Chondrocyte (in vitro differentiated cells): Measurements from ENCODE around the gene BHLHE41. TPM values are rescaled to one million over a fixed set of nuclear protein-coding genes. Genes with fewer than 3 reads are reported as not detected.

Experiments used
- DNase-seq: peaks from one replicate; pipeline ENCODE4 v3.0.0; 2021; ENCODE audit warnings: mixed read lengths, low spot score
- H3K27ac Mint-ChIP-seq: one replicate; pipeline ENCODE4 v1.8.0; 2021; ENCODE audit warnings: mild to moderate bottlenecking, moderate library complexity, mixed read lengths; ENCODE audit not compliant: unreplicated experiment
- H3K27me3 Mint-ChIP-seq: 2 replicates; pipeline ENCODE4 v1.8.0; 2021; ENCODE audit warnings: low read depth, mixed read lengths
- H3K36me3 Mint-ChIP-seq: 2 replicates; pipeline ENCODE4 v1.8.0; 2021; ENCODE audit warnings: low read depth, mixed read lengths
- H3K4me1 Mint-ChIP-seq: 2 replicates; pipeline ENCODE4 v1.8.0; 2021; ENCODE audit warnings: low read depth, mild to moderate bottlenecking, mixed read lengths
- H3K4me3 Mint-ChIP-seq: one replicate; pipeline ENCODE4 v1.8.0; 2021; ENCODE audit warnings: mild to moderate bottlenecking, moderate library complexity, mixed read lengths; ENCODE audit not compliant: unreplicated experiment
- H3K9me3 Mint-ChIP-seq: 2 replicates; pipeline ENCODE4 v1.8.0; 2021; ENCODE audit warnings: low read depth, mixed read lengths
- total RNA-seq: library from RNA; stranded (reverse); gene quantifications from 3 replicates; pipeline ENCODE4 v1.2.1, GENCODE V29; 2021
- TF ChIP-seq, protein P1 (sequence below): fragments of 200-600 bp; sonication (generic); IDR thresholded peaks from 2 replicates; pipeline ENCODE4 v1.5.0; 2021; ENCODE audit warnings: antibody characterized with exemption, mild to moderate bottlenecking, moderate library complexity

Gene BHLHE41
- total RNA-seq, 1 donor from 2014 or later: 6.0 TPM

DNA sequence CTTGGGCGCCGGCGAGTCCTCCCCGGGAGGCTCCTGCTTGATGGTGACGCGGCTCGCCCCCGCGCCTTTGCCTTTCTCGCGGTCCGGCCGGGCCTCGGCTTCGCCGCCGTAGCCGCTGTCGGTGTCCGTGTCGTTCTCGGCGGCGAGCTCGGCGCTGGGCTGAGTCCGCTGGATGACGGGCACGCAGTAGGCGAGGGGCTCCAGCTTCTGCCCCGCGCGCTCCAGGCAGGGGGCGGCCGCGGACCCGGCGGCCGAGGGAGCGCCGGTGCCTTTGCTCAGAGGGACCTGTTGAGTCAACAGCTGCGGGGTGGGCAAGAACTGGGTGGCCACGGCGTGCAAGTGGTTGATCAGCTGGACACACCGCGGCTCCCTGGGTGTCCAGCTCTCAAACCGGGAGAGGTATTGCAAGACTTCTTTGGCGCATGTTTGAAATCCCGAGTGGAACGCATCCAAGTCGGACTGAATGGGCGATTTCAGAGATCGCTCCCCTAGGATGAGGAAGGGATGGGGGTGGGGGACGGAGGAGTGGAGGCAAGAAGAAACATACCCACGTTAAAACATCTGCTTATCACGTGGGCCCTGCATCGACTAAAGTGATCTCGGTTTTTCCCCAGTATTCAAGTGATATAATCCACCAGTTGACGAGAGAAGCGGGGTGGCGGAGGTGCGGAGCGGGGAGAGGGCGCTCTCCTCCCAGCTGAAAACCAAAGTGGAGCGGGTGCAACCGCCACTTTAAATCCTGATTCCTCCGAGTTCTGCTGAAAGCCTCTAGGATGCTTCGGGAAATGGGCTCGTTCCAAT, 2.0 kb downstream of the BHLHE41 start:
- DNase-seq: no peak
- Mint-ChIP-seq H3K4me3 (peak overlapping the region; percentile 81), H3K4me1 (peaks cover 41% of the 10 kb centered on the region), H3K9me3 (no peaks in the 10 kb centered on the region), H3K27me3 (peaks cover 5% of the 10 kb centered on the region), H3K27ac (peak overlapping the region; percentile 86), H3K36me3 (no peaks in the 10 kb centered on the region)
- TF ChIP-seq, protein P1, sequence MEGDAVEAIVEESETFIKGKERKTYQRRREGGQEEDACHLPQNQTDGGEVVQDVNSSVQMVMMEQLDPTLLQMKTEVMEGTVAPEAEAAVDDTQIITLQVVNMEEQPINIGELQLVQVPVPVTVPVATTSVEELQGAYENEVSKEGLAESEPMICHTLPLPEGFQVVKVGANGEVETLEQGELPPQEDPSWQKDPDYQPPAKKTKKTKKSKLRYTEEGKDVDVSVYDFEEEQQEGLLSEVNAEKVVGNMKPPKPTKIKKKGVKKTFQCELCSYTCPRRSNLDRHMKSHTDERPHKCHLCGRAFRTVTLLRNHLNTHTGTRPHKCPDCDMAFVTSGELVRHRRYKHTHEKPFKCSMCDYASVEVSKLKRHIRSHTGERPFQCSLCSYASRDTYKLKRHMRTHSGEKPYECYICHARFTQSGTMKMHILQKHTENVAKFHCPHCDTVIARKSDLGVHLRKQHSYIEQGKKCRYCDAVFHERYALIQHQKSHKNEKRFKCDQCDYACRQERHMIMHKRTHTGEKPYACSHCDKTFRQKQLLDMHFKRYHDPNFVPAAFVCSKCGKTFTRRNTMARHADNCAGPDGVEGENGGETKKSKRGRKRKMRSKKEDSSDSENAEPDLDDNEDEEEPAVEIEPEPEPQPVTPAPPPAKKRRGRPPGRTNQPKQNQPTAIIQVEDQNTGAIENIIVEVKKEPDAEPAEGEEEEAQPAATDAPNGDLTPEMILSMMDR: peak; percentile 71

DNA sequence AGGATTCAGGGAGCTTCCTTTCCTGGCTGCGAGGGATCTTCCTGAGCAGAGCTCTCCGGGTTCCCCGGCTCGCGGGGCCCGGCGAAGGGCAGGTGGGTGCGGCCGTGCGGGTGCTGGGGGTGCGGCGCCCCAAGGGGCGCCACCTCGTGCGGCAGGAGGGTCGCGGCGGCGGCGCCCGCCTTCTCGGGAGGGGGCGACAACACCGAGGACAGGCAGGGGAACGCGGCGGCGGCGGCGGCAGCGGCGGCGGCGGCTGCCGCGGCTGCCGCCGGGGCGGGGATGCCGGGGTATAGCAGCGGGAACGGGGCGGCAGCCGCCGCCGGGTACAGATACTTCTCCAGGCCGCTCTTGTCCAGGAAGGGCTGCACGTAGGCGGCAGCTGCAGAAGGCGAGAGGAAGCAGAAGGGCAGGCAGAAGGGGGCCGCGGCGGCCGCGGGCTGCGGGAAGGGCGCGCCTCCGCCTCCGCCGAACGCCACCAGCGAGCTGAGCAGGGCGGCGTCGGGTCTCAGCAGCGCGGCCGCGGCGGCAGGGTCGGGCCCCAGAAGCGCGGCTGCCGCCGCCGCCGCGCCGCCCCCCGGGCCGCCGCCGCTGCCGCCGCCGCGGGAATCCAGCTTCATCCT, 2.7 kb downstream of the BHLHE41 start:
- Mint-ChIP-seq H3K27me3 (no peaks in the 10 kb centered on the region), H3K9me3 (no peaks in the 10 kb centered on the region), H3K36me3 (no peaks in the 10 kb centered on the region), H3K4me3 (peak overlapping the region; percentile 66), H3K27ac (no peak overlapping the region), H3K4me1 (peaks cover 41% of the 10 kb centered on the region)
- no peak for DNase-seq
- TF ChIP-seq, protein P1: peak; percentile 15

DNA sequence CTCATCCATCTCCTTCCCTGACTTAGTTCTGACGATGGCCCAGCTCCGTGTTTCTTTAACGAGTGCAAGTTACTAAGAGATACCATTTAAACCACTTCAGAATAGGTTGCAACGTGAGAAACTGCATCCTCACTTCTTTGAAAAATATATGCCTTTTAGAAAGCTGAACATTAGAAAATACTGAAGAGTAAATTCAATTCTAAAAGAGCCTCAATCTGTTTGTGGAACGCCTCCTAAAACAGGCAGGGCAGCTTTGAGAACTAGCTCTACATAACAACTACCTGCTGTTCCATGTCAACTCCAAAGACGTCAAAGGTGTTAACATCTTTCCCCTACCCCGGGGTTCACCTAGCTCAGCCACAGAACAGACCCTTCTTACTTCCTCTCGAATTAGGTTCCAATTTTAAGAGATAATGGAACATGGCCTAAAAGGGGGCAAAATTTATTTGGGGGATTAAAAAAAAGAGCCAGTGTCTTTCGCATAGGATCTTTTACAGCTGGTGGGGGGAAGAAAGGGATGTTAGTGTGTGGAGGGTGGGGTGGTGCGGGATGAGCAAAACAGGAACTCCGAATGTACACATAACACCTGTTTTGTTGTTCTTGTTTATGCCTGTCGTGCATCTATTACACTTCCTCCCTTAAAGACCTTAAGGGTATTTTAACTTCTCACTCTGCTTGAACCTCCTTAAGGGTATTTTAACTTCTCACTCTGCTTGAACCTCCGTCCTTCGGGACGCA, 3.3 kb downstream of the BHLHE41 start:
- Mint-ChIP-seq H3K4me3 (peak overlapping the region; percentile 66), H3K36me3 (no peaks in the 10 kb centered on the region), H3K27ac (no peak overlapping the region), H3K9me3 (no peaks in the 10 kb centered on the region), H3K27me3 (no peaks in the 10 kb centered on the region), H3K4me1 (peaks cover 39% of the 10 kb centered on the region)
- TF ChIP-seq, protein P1: no peak
- DNase-seq: no peak

DNA sequence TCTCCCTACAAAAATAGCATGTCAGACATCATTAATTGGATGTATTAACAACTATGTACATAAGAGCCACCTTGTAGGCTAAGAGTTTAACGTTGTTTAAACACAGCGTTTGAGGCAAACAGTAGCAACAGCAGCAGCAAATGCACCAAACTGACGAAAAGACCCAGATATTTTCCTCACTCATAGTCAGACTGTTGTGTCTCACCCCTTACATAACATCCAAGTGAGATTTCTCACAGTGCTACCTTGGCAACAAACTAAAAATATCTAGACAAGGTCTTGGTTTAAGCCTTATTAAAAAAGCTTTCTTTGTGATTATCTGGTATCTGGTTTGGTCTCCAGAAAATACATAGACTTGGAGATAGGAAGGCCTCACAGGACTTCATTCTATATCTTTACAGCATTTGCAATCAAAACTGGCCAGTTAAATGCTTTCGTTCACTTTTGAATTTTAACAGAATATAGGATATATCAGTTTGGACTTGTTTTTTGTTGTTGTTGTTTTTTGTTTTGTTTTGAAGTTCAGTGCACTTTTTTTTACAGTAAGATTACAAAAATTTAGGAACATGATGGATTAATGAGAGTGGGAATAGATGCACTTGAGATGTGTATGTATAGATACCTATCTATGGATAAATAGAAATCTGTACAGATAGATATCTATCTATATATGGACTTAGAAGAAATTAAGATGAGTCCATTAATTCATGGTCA, 4.1 kb downstream of the BHLHE41 start:
- TF ChIP-seq, protein P1: no peak
- Mint-ChIP-seq H3K27ac (no peak overlapping the region), H3K9me3 (no peaks in the 10 kb centered on the region), H3K27me3 (no peaks in the 10 kb centered on the region), H3K36me3 (no peaks in the 10 kb centered on the region), H3K4me1 (peaks cover 40% of the 10 kb centered on the region), H3K4me3 (no peak overlapping the region)
- no peak for DNase-seq
